Omental fat pad (tissue), 4 donors: ENCODE data around the gene GALNTL6. TPM values are rescaled to one million over a fixed set of nuclear protein-coding genes. Genes with fewer than 3 reads are reported as not detected.

ENCODE experiments used
- ATAC-seq: fragments of 150-250 bp; one replicate; pipeline ENCODE4 v1.9.1; 2016; ENCODE audit warnings: mild to moderate bottlenecking, moderate library complexity; ENCODE audit not compliant: low FRiP score
- DNase-seq: peaks from one replicate; pipeline ENCODE4 v3.0.0-alpha.2; 2019; ENCODE audit warnings: low spot score
- CTCF ChIP-seq, 3 donors: fragments of 450-650 bp; IDR thresholded peaks; one replicate each; pipeline ENCODE4 v1.5.1; 2016 to 2017; ENCODE audit warnings: antibody characterized with exemption in 3 of 3, mild to moderate bottlenecking in 3 of 3, moderate library complexity in 2 of 3
- total RNA-seq, 4 donors: library from RNA; depleted of rRNA; stranded (reverse); fragments of >200 nt; gene quantifications; one replicate each; pipeline ENCODE4 v1.1.0, GENCODE V29; 2016

Gene GALNTL6
- total RNA-seq, 4 donors from 2014 or later, result not detected

GRCh38 chr4:172843192-172843591 lies 1030.0 kb downstream of the GALNTL6 start:
- ATAC-seq, result no peak
- no peak for DNase-seq
- TF ChIP-seq CTCF (IDR thresholded peaks at IDR 0.05), result no peak

- DNase-seq (no peak), ATAC-seq (no peak)
- TF ChIP-seq CTCF (IDR thresholded peaks at IDR 0.05), result no peak
Observed at GRCh38 chr4:172844556-172844955, 1031.4 kb downstream of the GALNTL6 start.

- ATAC-seq, result no peak
- DNase-seq, result no peak
- no peak for TF ChIP-seq CTCF (IDR thresholded peaks at IDR 0.05)
Observed at GRCh38 chr4:172845281-172845680, 1032.1 kb downstream of the GALNTL6 start.

GRCh38 chr4:172850838-172851237 lies 1037.6 kb downstream of the GALNTL6 start:
- TF ChIP-seq CTCF (IDR thresholded peaks at IDR 0.05), result no peak
- DNase-seq, result no peak
- ATAC-seq, result no peak

GRCh38 chr4:172851534-172851933 lies 1038.3 kb downstream of the GALNTL6 start:
- ATAC-seq (no peak), DNase-seq (no peak)
- TF ChIP-seq CTCF (IDR thresholded peaks at IDR 0.05), result no peak

- DNase-seq, result no peak
- no peak for TF ChIP-seq CTCF (IDR thresholded peaks at IDR 0.05)
- no peak for ATAC-seq
Observed at GRCh38 chr4:172857026-172857425, 1043.8 kb downstream of the GALNTL6 start.

GRCh38 chr4:172858731-172859230 lies 1045.6 kb downstream of the GALNTL6 start:
- TF ChIP-seq CTCF (IDR thresholded peaks at IDR 0.05), result no peak
- ATAC-seq (no peak), DNase-seq (no peak)
